ENCODE results near the gene E2F4. TPM values are rescaled to one million over a fixed set of nuclear protein-coding genes. Genes with fewer than 3 reads are reported as not detected.

Gene E2F4
- total and polyA plus RNA-seq, 2 of the 13 experiments (the other 11 are each of a cell fraction or from before 2014, with no cell fraction given): 84.8 to 91.2 TPM

DNA sequence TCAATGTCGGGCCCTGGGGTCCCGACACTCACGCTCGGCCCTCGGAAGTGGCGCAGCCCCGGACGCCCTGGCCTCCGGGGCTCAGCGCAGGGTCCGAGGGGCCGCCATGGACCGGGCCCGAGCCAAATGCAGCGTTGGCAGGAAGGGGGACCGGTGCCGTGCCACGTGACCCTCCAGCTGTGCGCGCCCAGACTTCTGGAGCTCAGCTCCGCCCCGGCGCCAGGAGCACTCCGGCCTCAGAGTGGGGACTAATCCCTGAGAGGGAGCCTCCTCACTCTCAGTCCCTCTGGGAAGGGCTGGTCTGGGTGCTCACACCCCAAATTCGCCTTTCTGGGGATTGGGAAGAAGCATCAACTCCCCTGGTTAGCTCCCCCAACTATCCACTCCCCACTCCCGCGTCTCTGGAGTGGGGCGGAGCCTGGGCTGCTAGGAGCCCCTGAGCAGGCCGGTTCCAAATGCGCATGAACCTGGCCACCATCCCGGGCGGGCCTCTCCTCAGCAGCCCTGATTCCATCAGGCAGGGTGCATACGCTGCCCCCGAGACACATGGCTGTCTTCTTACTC is 41.0 kb upstream of the E2F4 start, which contains the start of gene B3GNT9 (continued):
- TF ChIP-seq, protein P1, sequence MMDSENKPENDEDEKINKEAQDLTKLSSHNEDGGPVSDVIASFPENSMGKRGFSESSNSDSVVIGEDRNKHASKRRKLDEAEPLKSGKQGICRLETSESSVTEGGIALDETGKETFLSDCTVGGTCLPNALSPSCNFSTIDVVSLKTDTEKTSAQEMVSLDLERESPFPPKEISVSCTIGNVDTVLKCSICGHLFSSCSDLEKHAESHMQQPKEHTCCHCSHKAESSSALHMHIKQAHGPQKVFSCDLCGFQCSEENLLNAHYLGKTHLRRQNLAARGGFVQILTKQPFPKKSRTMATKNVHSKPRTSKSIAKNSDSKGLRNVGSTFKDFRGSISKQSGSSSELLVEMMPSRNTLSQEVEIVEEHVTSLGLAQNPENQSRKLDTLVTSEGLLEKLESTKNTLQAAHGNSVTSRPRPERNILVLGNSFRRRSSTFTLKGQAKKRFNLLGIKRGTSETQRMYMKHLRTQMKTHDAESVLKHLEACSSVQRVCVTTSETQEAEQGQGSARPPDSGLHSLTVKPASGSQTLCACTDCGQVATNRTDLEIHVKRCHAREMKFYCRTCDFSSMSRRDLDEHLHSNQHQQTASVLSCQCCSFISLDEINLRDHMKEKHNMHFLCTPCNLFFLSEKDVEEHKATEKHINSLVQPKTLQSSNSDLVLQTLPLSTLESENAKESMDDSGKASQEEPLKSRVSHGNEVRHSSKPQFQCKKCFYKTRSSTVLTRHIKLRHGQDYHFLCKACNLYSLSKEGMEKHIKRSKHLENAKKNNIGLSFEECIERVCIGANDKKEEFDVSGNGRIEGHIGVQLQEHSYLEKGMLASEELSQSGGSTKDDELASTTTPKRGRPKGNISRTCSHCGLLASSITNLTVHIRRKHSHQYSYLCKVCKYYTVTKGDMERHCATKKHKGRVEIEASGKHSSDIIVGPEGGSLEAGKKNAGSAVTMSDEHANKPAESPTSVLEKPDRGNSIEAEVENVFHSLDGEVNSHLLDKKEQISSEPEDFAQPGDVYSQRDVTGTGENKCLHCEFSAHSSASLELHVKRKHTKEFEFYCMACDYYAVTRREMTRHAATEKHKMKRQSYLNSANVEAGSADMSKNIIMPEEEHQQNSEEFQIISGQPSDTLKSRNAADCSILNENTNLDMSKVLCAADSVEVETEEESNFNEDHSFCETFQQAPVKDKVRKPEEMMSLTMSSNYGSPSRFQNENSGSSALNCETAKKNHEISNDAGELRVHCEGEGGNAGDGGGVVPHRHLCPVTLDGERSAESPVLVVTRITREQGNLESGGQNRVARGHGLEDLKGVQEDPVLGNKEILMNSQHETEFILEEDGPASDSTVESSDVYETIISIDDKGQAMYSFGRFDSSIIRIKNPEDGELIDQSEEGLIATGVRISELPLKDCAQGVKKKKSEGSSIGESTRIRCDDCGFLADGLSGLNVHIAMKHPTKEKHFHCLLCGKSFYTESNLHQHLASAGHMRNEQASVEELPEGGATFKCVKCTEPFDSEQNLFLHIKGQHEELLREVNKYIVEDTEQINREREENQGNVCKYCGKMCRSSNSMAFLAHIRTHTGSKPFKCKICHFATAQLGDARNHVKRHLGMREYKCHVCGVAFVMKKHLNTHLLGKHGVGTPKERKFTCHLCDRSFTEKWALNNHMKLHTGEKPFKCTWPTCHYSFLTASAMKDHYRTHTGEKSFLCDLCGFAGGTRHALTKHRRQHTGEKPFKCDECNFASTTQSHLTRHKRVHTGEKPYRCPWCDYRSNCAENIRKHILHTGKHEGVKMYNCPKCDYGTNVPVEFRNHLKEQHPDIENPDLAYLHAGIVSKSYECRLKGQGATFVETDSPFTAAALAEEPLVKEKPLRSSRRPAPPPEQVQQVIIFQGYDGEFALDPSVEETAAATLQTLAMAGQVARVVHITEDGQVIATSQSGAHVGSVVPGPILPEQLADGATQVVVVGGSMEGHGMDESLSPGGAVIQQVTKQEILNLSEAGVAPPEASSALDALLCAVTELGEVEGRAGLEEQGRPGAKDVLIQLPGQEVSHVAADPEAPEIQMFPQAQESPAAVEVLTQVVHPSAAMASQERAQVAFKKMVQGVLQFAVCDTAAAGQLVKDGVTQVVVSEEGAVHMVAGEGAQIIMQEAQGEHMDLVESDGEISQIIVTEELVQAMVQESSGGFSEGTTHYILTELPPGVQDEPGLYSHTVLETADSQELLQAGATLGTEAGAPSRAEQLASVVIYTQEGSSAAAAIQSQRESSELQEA (CRISPR knock-in tag; IDR thresholded peaks at IDR 0.05; ENCODE audit: not compliant biosample characterization): peak; percentile 41
- TF ChIP-seq, protein P2, sequence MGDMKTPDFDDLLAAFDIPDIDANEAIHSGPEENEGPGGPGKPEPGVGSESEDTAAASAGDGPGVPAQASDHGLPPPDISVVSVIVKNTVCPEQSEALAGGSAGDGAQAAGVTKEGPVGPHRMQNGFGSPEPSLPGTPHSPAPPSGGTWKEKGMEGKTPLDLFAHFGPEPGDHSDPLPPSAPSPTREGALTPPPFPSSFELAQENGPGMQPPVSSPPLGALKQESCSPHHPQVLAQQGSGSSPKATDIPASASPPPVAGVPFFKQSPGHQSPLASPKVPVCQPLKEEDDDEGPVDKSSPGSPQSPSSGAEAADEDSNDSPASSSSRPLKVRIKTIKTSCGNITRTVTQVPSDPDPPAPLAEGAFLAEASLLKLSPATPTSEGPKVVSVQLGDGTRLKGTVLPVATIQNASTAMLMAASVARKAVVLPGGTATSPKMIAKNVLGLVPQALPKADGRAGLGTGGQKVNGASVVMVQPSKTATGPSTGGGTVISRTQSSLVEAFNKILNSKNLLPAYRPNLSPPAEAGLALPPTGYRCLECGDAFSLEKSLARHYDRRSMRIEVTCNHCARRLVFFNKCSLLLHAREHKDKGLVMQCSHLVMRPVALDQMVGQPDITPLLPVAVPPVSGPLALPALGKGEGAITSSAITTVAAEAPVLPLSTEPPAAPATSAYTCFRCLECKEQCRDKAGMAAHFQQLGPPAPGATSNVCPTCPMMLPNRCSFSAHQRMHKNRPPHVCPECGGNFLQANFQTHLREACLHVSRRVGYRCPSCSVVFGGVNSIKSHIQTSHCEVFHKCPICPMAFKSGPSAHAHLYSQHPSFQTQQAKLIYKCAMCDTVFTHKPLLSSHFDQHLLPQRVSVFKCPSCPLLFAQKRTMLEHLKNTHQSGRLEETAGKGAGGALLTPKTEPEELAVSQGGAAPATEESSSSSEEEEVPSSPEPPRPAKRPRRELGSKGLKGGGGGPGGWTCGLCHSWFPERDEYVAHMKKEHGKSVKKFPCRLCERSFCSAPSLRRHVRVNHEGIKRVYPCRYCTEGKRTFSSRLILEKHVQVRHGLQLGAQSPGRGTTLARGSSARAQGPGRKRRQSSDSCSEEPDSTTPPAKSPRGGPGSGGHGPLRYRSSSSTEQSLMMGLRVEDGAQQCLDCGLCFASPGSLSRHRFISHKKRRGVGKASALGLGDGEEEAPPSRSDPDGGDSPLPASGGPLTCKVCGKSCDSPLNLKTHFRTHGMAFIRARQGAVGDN (CRISPR knock-in tag; IDR thresholded peaks at IDR 0.05): peak; percentile 91
- TF ChIP-seq, protein P3, sequence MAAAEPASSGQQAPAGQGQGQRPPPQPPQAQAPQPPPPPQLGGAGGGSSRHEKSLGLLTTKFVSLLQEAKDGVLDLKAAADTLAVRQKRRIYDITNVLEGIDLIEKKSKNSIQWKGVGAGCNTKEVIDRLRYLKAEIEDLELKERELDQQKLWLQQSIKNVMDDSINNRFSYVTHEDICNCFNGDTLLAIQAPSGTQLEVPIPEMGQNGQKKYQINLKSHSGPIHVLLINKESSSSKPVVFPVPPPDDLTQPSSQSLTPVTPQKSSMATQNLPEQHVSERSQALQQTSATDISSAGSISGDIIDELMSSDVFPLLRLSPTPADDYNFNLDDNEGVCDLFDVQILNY (CRISPR knock-in tag; conservative IDR thresholded peaks at IDR 0.05): 0 out of 2 replicates have a peak, but pooled peaks have one; percentile 26
- TF ChIP-seq DMAP1 (CRISPR knock-in tag; IDR thresholded peaks at IDR 0.05): peak; percentile 88; the same call in 1 of the 2 replicates
- TF ChIP-seq ZNF44 (CRISPR knock-in tag; IDR thresholded peaks at IDR 0.05): 0 out of 2 replicates have a peak, but pooled peaks have one; percentile 51
- TF ChIP-seq ZNF530 (CRISPR knock-in tag; IDR thresholded peaks at IDR 0.05; ENCODE audit: low read depth): no peak
- TF ChIP-seq SNAPC2 (CRISPR knock-in tag; IDR thresholded peaks at IDR 0.05): no peak; the same call in 1 of the 2 replicates
- no peak for TF ChIP-seq ZFP82 (CRISPR knock-in tag; IDR thresholded peaks at IDR 0.05; ENCODE audit: borderline replicate concordance)
- peak; percentile 8 for TF ChIP-seq TEAD3 (CRISPR knock-in tag; optimal IDR thresholded peaks at IDR 0.05; ENCODE audit: borderline replicate concordance)
- no peak for TF ChIP-seq NONO (IDR thresholded peaks at IDR 0.05)
- TF ChIP-seq NONO (CRISPR knock-in tag; conservative IDR thresholded peaks at IDR 0.05): no peak; the same call in 1 of the 2 replicates
